Stimulated activated CD4-positive, alpha-beta T cell treated with anti-CD3 and anti-CD28 coated beads, Interleukin-4, amount 100 ng/mL, for 4 hours (primary cell): ENCODE results near the gene GRM1.

Source experiments
- DNase-seq, 2 experiments: peaks; one replicate each; pipeline ENCODE4 v3.0.0-alpha.2; 2020

Gene GRM1

GRCh38 chr6:146100776-146101175, 71.9 kb downstream of the GRM1 start:
- DNase-seq = no peak

- no peak for DNase-seq
Observed at GRCh38 chr6:146103416-146104072, 74.7 kb downstream of the GRM1 start.

- no peak for DNase-seq
Observed at GRCh38 chr6:146106532-146106931, 77.7 kb downstream of the GRM1 start.

- DNase-seq = no peak
Observed at GRCh38 chr6:146110990-146111389, 82.1 kb downstream of the GRM1 start.

GRCh38 chr6:146111881-146112450, 83.1 kb downstream of the GRM1 start:
- no peak for DNase-seq

GRCh38 chr6:146113084-146113623, 84.3 kb downstream of the GRM1 start:
- DNase-seq = no peak

- DNase-seq = no peak
Observed at GRCh38 chr6:146123616-146124015, 94.8 kb downstream of the GRM1 start.

GRCh38 chr6:146127447-146128215, 98.8 kb downstream of the GRM1 start:
- DNase-seq = no peak

GRCh38 chr6:146133866-146134265, 105.0 kb downstream of the GRM1 start:
- no peak for DNase-seq

- no peak for DNase-seq
Observed at GRCh38 chr6:146135167-146135566, 106.3 kb downstream of the GRM1 start.

GRCh38 chr6:146146836-146147235, 118.0 kb downstream of the GRM1 start:
- no peak for DNase-seq

- DNase-seq = no peak
Observed at GRCh38 chr6:146149770-146150169, 120.9 kb downstream of the GRM1 start.

- DNase-seq = no peak
Observed at GRCh38 chr6:146153040-146153758, 124.3 kb downstream of the GRM1 start.

GRCh38 chr6:146154197-146154596, 125.3 kb downstream of the GRM1 start:
- no peak for DNase-seq

- no peak for DNase-seq
Observed at GRCh38 chr6:146161664-146162063, 132.8 kb downstream of the GRM1 start.

GRCh38 chr6:146169872-146170271, 141.0 kb downstream of the GRM1 start:
- no peak for DNase-seq

- DNase-seq = no peak
Observed at GRCh38 chr6:146177785-146178184, 148.9 kb downstream of the GRM1 start.

- no peak for DNase-seq
Observed at GRCh38 chr6:146183831-146184230, 155.0 kb downstream of the GRM1 start.

GRCh38 chr6:146184701-146185100, 155.8 kb downstream of the GRM1 start:
- no peak for DNase-seq

GRCh38 chr6:146189131-146189530, 160.3 kb downstream of the GRM1 start:
- DNase-seq = no peak

GRCh38 chr6:146190581-146190980, 161.7 kb downstream of the GRM1 start:
- DNase-seq = no peak

- DNase-seq = no peak
Observed at GRCh38 chr6:146191166-146191565, 162.3 kb downstream of the GRM1 start.

GRCh38 chr6:146191612-146192011, 162.8 kb downstream of the GRM1 start:
- DNase-seq = no peak
